MCF 10A (cell line): ENCODE data around the gene PNISR. TPM values are rescaled to one million over a fixed set of nuclear protein-coding genes. Genes with fewer than 3 reads are reported as not detected.

Experiments
- BruUV-seq: library from RNA; stranded (reverse); fragments of 400-500 nt; replicated peaks from 2 replicates; lab custom pipeline; 2021; lab: Mats Ljungman, UMichigan
- CTCF ChIA-PET: fragments of 300-600 bp; sonication (Branson Sonifier 250); formaldehyde crosslinking; extraction: SDS; loops from one replicate; lab custom pipeline; 2021; ENCODE audit warnings: antibody characterized with exemption, inconsistent platforms; lab: Yijun Ruan, JAX
- POLR2A ChIA-PET: fragments of 300-600, 350-650 bp; sonication (Branson Sonifier 250); formaldehyde crosslinking; extraction: SDS; loops from one replicate; lab custom pipeline; 2020; ENCODE audit warnings: antibody characterized with exemption, inconsistent platforms; lab: Yijun Ruan, JAX
- DNase-seq: peaks from one replicate; pipeline ENCODE4 v3.0.0-alpha.2; 2018; ENCODE audit not compliant: unreplicated experiment
- H3K27ac Mint-ChIP-seq: one replicate; pipeline ENCODE4 v1.8.0; 2022; ENCODE audit warnings: mild to moderate bottlenecking, low read depth, mixed read lengths; ENCODE audit not compliant: unreplicated experiment
- H3K27me3 Mint-ChIP-seq: one replicate; pipeline ENCODE4 v1.8.0; 2022; ENCODE audit warnings: mixed read lengths; ENCODE audit not compliant: insufficient read depth, unreplicated experiment
- H3K36me3 Mint-ChIP-seq: one replicate; pipeline ENCODE4 v1.8.0; 2022; ENCODE audit warnings: mild to moderate bottlenecking, moderate library complexity, mixed read lengths; ENCODE audit not compliant: insufficient read depth, unreplicated experiment
- H3K4me1 Mint-ChIP-seq: one replicate; pipeline ENCODE4 v1.8.0; 2022; ENCODE audit warnings: mixed read lengths; ENCODE audit not compliant: insufficient read depth, unreplicated experiment
- H3K4me3 Mint-ChIP-seq: one replicate; pipeline ENCODE4 v1.8.0; 2022; ENCODE audit warnings: mild to moderate bottlenecking, moderate library complexity, mixed read lengths; ENCODE audit not compliant: unreplicated experiment
- H3K9me3 Mint-ChIP-seq: one replicate; pipeline ENCODE4 v1.8.0; 2022; ENCODE audit warnings: mixed read lengths; ENCODE audit not compliant: unreplicated experiment
- intact Hi-C: fragments of 100-400 bp; cut with micrococcal nuclease; formaldehyde crosslinking; loops from 2 replicates; pipeline ENCODE4 v1.14.1; 2022
- total RNA-seq: library from RNA; stranded (reverse); gene quantifications from 2 replicates; pipeline ENCODE4 v1.2.3, GENCODE V29; 2022
- TF ChIP-seq, protein P1 (sequence below): fragments of 200-600 bp; IDR thresholded peaks from one replicate; pipeline ENCODE4 v1.8.0; 2022; ENCODE audit warnings: antibody characterized with exemption, mild to moderate bottlenecking; ENCODE audit not compliant: unreplicated experiment

Gene PNISR
- total RNA-seq, 1 experiment from 2014 or later: 95.9 TPM

DNA sequence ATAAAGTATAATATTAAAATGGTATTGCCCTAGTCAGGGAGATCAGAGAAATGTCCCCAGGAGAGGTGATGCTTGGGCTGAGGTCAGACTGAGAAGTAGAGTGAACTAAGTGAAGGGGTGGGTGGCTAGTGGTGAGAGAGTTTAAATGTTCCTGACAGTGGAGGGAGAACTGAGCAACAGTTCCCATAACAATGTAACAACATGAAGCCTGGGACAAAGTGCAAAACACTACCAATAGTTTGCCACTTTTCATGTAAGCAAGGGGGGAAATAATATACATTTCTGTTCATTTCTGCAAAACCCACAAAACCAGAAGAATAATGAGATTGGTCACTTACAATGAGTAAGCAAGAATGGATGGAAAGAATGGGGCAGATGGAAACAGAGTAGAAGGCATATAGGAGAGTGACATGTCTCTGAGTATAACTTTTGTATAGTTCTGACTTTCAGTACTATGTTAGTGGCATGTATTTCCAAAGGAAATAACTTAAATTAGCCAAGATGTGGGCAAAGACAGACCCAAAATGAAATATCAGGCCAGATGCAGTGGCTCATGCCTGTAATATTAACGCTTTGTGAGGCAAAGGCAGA is 62.3 kb downstream of the PNISR start:
- BruUV-seq: no TSS peak
- Mint-ChIP-seq H3K9me3 (no peaks in the 10 kb centered on the region), H3K27me3 (peaks cover 25% of the 10 kb centered on the region), H3K4me3 (no peak overlapping the region), H3K27ac (no peak overlapping the region), H3K4me1 (no peaks in the 10 kb centered on the region), H3K36me3 (no peaks in the 10 kb centered on the region)
- DNase-seq: no peak
- POLR2A ChIA-PET: no interaction called here
- TF ChIP-seq, protein P1, sequence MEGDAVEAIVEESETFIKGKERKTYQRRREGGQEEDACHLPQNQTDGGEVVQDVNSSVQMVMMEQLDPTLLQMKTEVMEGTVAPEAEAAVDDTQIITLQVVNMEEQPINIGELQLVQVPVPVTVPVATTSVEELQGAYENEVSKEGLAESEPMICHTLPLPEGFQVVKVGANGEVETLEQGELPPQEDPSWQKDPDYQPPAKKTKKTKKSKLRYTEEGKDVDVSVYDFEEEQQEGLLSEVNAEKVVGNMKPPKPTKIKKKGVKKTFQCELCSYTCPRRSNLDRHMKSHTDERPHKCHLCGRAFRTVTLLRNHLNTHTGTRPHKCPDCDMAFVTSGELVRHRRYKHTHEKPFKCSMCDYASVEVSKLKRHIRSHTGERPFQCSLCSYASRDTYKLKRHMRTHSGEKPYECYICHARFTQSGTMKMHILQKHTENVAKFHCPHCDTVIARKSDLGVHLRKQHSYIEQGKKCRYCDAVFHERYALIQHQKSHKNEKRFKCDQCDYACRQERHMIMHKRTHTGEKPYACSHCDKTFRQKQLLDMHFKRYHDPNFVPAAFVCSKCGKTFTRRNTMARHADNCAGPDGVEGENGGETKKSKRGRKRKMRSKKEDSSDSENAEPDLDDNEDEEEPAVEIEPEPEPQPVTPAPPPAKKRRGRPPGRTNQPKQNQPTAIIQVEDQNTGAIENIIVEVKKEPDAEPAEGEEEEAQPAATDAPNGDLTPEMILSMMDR: no peak
- CTCF ChIA-PET: no interaction called here
- intact Hi-C loops: no loop called here

DNA sequence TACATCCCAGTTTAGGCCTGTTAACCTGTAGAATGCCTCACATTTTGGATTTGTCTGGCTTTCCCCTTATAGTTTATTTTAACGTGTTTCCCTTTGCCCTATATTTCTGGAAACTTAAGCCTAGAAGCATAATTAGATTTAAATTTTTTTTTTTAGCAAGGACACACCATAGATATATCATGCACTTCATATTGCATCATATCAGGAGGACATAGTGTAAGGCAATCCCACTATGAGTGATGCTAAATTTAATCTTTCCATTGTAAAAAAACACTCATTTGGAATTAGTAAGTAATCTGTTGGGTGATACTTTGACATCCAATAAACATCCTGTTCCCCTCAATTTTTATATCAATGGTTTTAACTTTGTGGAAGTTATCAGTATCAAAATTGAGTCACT is 65.3 kb downstream of the PNISR start:
- ChIA-PET CTCF (no interaction called here), POLR2A (no interaction called here)
- Mint-ChIP-seq H3K4me3 (no peak overlapping the region), H3K27me3 (peaks cover 55% of the 10 kb centered on the region), H3K9me3 (no peaks in the 10 kb centered on the region), H3K36me3 (no peaks in the 10 kb centered on the region), H3K4me1 (no peaks in the 10 kb centered on the region), H3K27ac (no peak overlapping the region)
- intact Hi-C loops: no loop called here
- no TSS peak for BruUV-seq
- TF ChIP-seq, protein P1: no peak
- no peak for DNase-seq

DNA sequence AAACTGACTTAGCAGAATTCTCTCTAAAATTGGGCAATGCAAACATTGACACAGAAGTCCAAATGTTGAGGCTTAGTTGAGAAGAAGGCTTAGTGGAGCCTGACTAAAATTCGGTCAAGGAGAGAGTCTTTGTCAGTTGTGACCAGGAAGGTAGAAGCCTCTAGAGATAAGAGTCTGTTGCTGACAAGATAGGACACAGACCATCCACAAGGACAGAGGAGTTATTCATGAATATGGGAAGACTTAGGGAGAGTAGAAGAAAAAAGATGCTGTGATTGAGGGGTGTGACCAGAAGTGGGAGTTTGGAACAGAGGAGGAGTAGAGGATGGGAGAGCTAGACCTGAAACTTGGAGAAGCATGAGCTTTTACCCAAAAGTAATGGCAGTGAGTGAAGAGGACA is 68.5 kb downstream of the PNISR start:
- ChIA-PET CTCF (interaction anchor here (1.0 kb wide), 1 partner anchor 22 kb away, joined by 4 read pairs; no protein-coding TSS in a partner anchor), POLR2A (no interaction called here)
- Mint-ChIP-seq H3K4me3 (no peak overlapping the region), H3K27me3 (peaks cover 62% of the 10 kb centered on the region), H3K36me3 (no peaks in the 10 kb centered on the region), H3K9me3 (no peaks in the 10 kb centered on the region), H3K27ac (no peak overlapping the region), H3K4me1 (no peaks in the 10 kb centered on the region)
- BruUV-seq: no TSS peak
- intact Hi-C loops: no loop called here
- DNase-seq: no peak
- TF ChIP-seq, protein P1: no peak

DNA sequence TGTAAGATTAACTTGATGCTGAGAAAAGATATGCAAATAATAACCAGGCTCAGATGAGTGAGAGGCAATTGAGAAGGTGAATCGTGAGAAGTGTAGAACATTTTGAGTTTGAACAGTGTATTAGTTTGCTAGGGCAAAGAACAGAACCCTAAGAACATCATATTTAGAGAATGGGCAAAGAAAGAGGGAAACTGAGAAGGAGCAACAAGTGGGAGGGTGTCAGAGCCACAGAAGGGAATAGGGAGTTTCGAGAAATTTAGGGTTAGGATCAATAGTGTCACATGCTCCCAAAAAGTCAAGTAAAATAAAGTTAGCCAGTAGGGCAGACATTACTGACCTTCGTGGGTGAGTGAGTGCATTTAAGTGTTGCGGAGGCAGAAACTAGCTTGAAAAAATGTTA is 70.1 kb downstream of the PNISR start:
- H3K4me3 Mint-ChIP-seq: no peak overlapping the region
- CTCF ChIA-PET: interaction anchor here (1.1 kb wide), 1 partner anchor 24 kb away, joined by 6 read pairs; no protein-coding TSS in a partner anchor
- POLR2A ChIA-PET: no interaction called here
- intact Hi-C loops: no loop called here
- no TSS peak for BruUV-seq
- no peak overlapping the region for H3K27ac Mint-ChIP-seq
- no peaks in the 10 kb centered on the region for H3K4me1 Mint-ChIP-seq
- H3K27me3 Mint-ChIP-seq: peaks cover 48% of the 10 kb centered on the region
- DNase-seq: no peak
- no peaks in the 10 kb centered on the region for H3K36me3 Mint-ChIP-seq
- TF ChIP-seq, protein P1: no peak
- no peaks in the 10 kb centered on the region for H3K9me3 Mint-ChIP-seq
